Gastrocnemius medialis (tissue), 4 donors: ENCODE measurements around the gene SSBP4.

Source experiments
- POLR2A ChIP-seq, 2 donors: fragments of 450-650 bp; IDR thresholded peaks; one replicate each; pipeline ENCODE4 v1.6.1; 2017; ENCODE audit warnings: antibody characterized with exemption in 2 of 2, mild to moderate bottlenecking in 2 of 2, moderate library complexity in 2 of 2
- TF ChIP-seq, protein P1 (sequence below), 5 experiments: fragments of 450-650 bp in 3 of 5; fragments of 200-600 bp in 2 of 5; sonication (generic) in 2 of 5; IDR thresholded peaks in 4 of 5; conservative IDR thresholded peaks in 1 of 5; 1 replicate in 4 of 5; 2 replicates in 1 of 5; pipeline ENCODE4 v1.5.1; 2016 to 2019; ENCODE audit warnings: antibody characterized with exemption in 5 of 5, mild to moderate bottlenecking in 3 of 5, moderate library complexity in 3 of 5

DNA sequence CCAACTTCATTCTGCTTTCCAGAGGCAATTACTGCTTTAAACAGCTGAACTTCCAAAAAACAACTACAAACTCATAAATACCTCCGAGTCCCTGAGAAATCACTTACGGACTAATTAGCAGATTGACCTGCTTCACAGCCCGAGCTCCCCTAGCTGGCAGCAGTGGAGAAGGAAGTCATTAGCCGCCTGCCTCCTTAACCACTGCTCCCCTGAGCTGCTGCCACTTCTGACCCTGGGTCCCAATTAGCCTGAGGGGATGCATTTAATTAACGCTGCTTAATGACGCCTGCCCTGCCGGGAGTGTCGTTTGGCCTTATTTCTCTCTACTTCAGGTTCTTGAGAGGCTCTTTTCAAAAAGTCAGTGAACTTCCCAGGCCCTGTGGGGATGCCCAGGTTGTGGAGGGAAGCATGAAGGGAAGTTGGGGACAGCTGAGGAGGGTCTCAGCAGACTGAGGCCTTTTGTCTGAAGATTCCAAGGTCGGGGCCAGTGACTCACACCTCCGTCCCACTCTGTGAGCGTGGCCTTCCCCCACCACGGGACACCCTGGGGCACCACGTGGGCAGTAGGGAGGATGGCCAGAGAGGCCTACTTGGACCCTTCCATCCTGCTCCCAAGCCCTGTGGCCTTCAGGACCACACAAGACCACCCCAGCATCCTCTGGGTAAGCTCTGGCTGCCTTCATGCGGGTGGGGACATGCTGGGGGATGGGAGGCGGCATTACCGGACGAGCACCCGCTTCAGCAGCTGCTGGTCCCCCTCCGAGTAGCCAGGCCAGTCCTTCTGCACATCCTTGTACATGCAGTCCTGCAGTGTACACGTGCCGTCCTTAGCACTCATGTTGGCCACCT, 38.5 kb downstream of the SSBP4 start:
- no peak for TF ChIP-seq POLR2A (IDR thresholded peaks at IDR 0.05)
- TF ChIP-seq, protein P1, sequence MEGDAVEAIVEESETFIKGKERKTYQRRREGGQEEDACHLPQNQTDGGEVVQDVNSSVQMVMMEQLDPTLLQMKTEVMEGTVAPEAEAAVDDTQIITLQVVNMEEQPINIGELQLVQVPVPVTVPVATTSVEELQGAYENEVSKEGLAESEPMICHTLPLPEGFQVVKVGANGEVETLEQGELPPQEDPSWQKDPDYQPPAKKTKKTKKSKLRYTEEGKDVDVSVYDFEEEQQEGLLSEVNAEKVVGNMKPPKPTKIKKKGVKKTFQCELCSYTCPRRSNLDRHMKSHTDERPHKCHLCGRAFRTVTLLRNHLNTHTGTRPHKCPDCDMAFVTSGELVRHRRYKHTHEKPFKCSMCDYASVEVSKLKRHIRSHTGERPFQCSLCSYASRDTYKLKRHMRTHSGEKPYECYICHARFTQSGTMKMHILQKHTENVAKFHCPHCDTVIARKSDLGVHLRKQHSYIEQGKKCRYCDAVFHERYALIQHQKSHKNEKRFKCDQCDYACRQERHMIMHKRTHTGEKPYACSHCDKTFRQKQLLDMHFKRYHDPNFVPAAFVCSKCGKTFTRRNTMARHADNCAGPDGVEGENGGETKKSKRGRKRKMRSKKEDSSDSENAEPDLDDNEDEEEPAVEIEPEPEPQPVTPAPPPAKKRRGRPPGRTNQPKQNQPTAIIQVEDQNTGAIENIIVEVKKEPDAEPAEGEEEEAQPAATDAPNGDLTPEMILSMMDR (IDR thresholded peaks at IDR 0.05 in 4 of 5, conservative IDR thresholded peaks at IDR 0.05 in 1 of 5) = no peak
